IPS-18a (cell line): ENCODE data around the gene CSNK2B.

Experiments used
- H3K27ac ChIP-seq: one replicate; pipeline ENCODE4 v1.5.1; 2013; ENCODE audit warnings: low read length
- H3K27me3 ChIP-seq: one replicate; pipeline ENCODE4 v1.6.1; 2013; ENCODE audit warnings: mild to moderate bottlenecking, low read length; ENCODE audit not compliant: control insufficient read depth, insufficient read depth
- H3K36me3 ChIP-seq: one replicate; pipeline ENCODE4 v1.6.1; 2013; ENCODE audit warnings: low read depth, low read length; ENCODE audit not compliant: control insufficient read depth
- H3K4me1 ChIP-seq: one replicate; pipeline ENCODE4 v1.6.1; 2013; ENCODE audit warnings: low read depth, low read length; ENCODE audit not compliant: control insufficient read depth
- H3K4me3 ChIP-seq: one replicate; pipeline ENCODE4 v1.5.1; 2013; ENCODE audit warnings: low read length
- H3K9ac ChIP-seq: one replicate; pipeline ENCODE4 v1.6.1; 2013; ENCODE audit warnings: mild to moderate bottlenecking, low read length, moderate library complexity
- H3K9me3 ChIP-seq: one replicate; pipeline ENCODE4 v1.6.1; 2013; ENCODE audit warnings: low read depth, low read length; ENCODE audit not compliant: control insufficient read depth

The CSNK2B gene

DNA sequence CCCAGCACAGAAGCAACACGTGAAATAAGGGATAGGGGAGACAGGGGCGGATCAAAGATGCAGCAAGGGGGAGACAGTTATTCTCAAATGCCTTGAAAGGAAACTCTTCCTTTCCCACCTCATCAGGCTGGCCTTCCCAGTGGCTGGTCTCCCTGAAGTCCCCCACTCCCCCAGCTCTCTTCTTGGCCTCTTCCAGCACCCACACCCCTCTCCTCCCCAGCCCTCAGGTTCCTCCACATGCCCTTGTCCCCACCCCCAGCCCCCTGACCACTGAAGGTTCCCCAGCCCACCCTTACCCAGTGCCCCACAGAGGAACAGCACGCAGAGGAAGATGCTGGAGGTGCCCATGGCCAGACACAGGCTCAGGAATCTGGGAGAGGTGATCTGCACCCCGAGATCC is 47.6 kb downstream of the CSNK2B start:
- no peaks in the 10 kb centered on the region for H3K36me3 ChIP-seq
- no peaks in the 10 kb centered on the region for H3K27me3 ChIP-seq
- H3K4me3 ChIP-seq: no peak overlapping the region
- peaks cover 33% of the 10 kb centered on the region for H3K4me1 ChIP-seq
- H3K9ac ChIP-seq: no peak overlapping the region
- no peaks in the 10 kb centered on the region for H3K9me3 ChIP-seq
- no peak overlapping the region for H3K27ac ChIP-seq

DNA sequence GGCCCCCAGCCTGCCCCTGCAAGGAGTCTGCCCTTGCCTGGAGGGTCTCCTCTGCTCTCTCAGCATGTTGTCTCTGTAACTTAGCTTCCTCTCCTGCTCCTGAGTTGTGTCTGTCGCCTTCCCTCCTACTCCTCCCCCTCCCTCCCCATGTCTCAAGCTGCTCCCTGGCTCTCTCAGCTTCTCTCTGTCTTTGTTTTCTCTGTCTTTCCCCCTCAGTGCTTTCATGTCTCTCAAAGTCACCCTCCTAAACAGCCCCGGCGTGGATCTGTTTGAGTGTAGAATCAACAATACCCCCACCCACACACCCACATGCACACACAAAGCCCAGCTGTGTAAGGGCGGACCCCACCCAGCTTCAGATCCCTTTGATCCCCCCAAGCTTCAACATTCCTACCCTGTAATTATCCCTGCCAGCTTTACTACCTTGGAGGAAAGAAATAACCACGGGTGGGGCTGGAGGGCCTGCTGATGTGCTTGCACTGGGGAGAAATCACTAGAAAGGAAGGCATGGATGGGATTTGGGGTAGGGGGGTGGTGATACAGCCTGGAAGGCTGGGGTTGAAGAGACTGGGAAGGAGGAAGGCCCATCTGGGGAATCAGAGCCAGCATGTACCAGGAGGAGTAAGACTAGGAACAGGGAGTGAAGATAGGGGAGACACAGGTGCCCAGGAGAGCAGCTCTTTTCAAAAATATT is 48.3 kb downstream of the CSNK2B start:
- H3K9ac ChIP-seq: peak overlapping the region; percentile 9
- no peaks in the 10 kb centered on the region for H3K9me3 ChIP-seq
- H3K27ac ChIP-seq: no peak overlapping the region
- peak overlapping the region; percentile 21 for H3K4me3 ChIP-seq
- no peaks in the 10 kb centered on the region for H3K27me3 ChIP-seq
- H3K4me1 ChIP-seq: peaks cover 38% of the 10 kb centered on the region
- H3K36me3 ChIP-seq: no peaks in the 10 kb centered on the region

DNA sequence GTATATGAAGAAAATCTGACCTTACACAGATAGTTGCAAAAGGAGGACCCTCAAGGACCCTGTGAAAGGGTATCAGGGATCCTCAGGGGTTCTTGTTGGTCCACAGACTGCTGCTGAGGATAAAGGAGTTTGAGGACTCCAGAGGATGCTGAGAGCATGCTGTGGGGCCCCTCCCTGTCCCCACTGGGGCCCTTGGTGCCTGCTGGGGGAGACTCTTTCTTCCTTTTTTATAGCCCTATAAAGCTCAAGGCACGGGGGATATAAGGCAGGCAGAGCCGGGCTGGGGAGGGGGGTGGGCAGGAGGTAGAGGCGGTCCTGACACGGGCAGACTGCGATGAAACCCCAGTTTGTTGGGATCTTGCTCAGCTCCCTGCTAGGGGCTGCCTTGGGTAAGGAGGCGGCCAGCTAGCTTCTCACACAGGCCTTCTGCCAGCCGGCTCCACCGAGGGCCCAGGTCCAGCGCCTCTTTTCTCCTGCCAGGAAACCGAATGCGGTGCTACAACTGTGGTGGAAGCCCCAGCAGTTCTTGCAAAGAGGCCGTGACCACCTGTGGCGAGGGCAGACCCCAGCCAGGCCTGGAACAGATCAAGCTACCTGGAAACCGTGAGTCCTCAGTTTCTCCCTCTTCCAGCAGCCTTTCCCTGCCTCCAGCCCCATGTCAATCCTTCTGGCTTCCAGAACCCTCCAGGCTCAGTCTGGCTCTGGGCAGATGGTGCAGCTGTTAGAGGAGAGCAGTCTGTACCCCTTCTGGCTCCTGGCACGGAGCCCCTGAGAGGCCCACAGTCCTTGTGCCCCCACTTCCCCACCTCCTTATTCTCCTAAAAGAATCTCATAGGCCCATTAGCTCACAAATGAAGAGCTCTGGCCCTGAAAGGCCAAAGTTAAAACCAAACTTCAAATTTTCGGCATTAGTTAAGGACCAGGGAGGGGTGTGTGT is 49.4 kb downstream of the CSNK2B start, which contains the start of gene LY6G6D:
TSS of gene LY6G6D (plus strand) at position 327 of the 937 bp plus-strand sequence. CDS start at position 335, 8 bp downstream.
- H3K4me3 ChIP-seq: peak within 1 kb of the TSS; percentile 21
- no peaks in the 10 kb centered on the region for H3K9me3 ChIP-seq
- no peaks in the 10 kb centered on the region for H3K27me3 ChIP-seq
- H3K4me1 ChIP-seq: peaks cover 38% of the 10 kb centered on the region
- H3K27ac ChIP-seq: no peak within 1 kb of the TSS
- H3K36me3 ChIP-seq: no peaks in the 10 kb centered on the region
- peak within 1 kb of the TSS; percentile 9 for H3K9ac ChIP-seq

GRCh38 chr6:31717499-31718222 is 51.8 kb downstream of the CSNK2B start:
- H3K27ac ChIP-seq: no peak overlapping the region
- no peaks in the 10 kb centered on the region for H3K27me3 ChIP-seq
- H3K9me3 ChIP-seq: no peaks in the 10 kb centered on the region
- peaks cover 38% of the 10 kb centered on the region for H3K4me1 ChIP-seq
- H3K4me3 ChIP-seq: no peak overlapping the region
- H3K9ac ChIP-seq: no peak overlapping the region
- no peaks in the 10 kb centered on the region for H3K36me3 ChIP-seq

DNA sequence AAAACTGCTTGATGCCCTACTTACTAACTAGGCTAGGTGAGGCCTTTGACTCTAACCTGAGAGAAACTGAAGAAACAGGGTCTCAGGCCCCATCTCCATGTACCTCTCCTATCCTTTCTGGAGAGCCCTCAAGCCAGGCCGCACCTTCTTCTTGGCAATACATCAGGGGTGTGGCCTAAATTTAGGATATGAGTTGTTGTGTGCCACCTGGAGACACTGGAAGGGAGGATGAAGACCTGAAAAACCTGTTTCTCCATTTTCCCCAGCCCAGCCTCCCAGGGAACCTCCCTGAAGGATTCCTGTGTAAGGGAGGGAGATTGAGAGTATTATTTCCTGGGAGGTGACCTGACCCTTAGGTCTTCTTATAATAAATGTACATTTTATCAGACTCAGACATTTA is 52.4 kb downstream of the CSNK2B start:
- H3K9ac ChIP-seq: no peak overlapping the region
- peaks cover 38% of the 10 kb centered on the region for H3K4me1 ChIP-seq
- H3K4me3 ChIP-seq: peak overlapping the region; percentile 25
- H3K27me3 ChIP-seq: no peaks in the 10 kb centered on the region
- no peaks in the 10 kb centered on the region for H3K9me3 ChIP-seq
- H3K27ac ChIP-seq: no peak overlapping the region
- no peaks in the 10 kb centered on the region for H3K36me3 ChIP-seq

GRCh38 chr6:31719001-31719400 is 53.1 kb downstream of the CSNK2B start:
- Histone ChIP-seq H3K4me3 (no peak overlapping the region), H3K27me3 (no peaks in the 10 kb centered on the region), H3K4me1 (peaks cover 30% of the 10 kb centered on the region), H3K36me3 (no peaks in the 10 kb centered on the region), H3K27ac (no peak overlapping the region), H3K9me3 (no peaks in the 10 kb centered on the region), H3K9ac (no peak overlapping the region)
